Stimulated activated CD4-positive, alpha-beta T cell treated with anti-CD3 and anti-CD28 coated beads, TNF-alpha, amount 100 ng/mL, for 1 hour (primary cell): ENCODE data around the gene ATXN7L1.

ENCODE experiments used
- DNase-seq, 3 donors: peaks; one replicate each; pipeline ENCODE4 v3.0.0-alpha.2; 2020; ENCODE audit warnings: low read depth in 3 of 3, low spot score in 1 of 3

ATXN7L1 gene

GRCh38 chr7:105828141-105828540, 48.3 kb downstream of the ATXN7L1 start:
- no peak for DNase-seq

- no peak for DNase-seq
Measured at GRCh38 chr7:105827151-105827875, 49.1 kb downstream of the ATXN7L1 start.

GRCh38 chr7:105826143-105826542, 50.3 kb downstream of the ATXN7L1 start:
- no peak for DNase-seq

- DNase-seq, result no peak
Measured at GRCh38 chr7:105825371-105825770, 51.0 kb downstream of the ATXN7L1 start.

DNA sequence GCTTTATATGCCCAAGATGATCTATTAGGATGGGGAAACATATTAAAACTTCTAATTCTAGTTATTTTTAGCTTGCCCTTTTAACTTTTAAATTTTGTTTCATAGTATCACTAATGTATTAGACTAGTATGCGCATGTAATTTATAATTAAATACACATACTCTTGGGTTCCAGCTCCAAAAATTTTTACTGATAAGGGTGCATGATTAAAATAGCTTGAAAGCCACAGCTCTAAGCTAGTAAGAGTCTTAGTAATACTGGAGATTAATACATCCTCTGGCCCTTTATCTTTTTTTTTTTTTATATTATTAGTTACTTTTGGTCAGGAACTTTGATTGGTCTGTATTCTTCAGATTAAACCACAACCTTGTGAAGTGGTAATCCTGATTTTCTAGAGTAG, 53.6 kb downstream of the ATXN7L1 start:
- no peak for DNase-seq

DNA sequence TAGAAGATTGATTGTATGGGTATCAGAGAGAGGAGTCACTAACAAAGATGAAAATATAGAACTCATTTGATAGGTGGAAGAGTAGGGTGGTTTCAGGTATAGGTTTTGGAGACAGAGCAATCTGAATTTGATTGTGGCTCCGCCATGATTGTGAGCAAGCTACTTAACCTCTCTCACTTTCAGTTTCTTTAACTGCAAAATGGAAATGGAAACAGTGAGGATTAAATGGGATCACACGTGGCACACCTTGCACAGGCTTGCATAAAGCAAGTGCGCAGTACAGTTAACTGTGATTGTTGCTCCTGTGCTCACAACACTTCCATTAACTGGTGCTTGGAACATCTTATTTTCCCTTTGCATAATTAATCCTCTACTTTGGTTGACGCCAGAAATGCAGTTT, 54.9 kb downstream of the ATXN7L1 start:
- no peak for DNase-seq

GRCh38 chr7:105820363-105821066, 55.9 kb downstream of the ATXN7L1 start:
- no peak for DNase-seq

- no peak for DNase-seq
Measured at GRCh38 chr7:105819559-105819958, 56.8 kb downstream of the ATXN7L1 start.

GRCh38 chr7:105816954-105817615, 59.3 kb downstream of the ATXN7L1 start:
- no peak for DNase-seq

- no peak for DNase-seq
Measured at GRCh38 chr7:105816266-105816843, 60.0 kb downstream of the ATXN7L1 start.

GRCh38 chr7:105815576-105815975, 60.8 kb downstream of the ATXN7L1 start:
- no peak for DNase-seq

DNA sequence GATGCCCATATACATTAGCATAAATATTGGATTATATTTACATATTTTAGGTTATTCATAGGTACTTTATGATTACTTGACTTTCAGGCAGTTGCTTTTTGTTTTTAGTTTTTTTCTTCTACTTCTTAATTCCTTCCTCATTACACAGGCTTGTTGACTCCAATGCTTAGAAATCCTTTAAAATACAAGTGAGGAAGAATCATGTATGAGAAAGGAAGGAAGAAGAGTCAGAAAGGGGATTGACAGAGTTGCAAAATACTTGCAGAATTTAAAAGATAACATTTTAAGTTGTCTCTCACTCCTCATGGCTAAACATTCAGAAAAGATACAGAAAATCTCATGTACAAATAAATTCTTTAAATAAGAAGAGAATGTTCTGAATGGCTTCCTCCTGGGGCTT, 61.9 kb downstream of the ATXN7L1 start:
- no peak for DNase-seq

GRCh38 chr7:105811189-105811847, 65.1 kb downstream of the ATXN7L1 start:
- no peak for DNase-seq

GRCh38 chr7:105810556-105810955, 65.8 kb downstream of the ATXN7L1 start:
- no peak for DNase-seq

GRCh38 chr7:105808703-105809590, 67.5 kb downstream of the ATXN7L1 start:
- DNase-seq, result peak; percentile 22 to 60 (median 46)

GRCh38 chr7:105808209-105808608, 68.2 kb downstream of the ATXN7L1 start:
- no peak for DNase-seq

DNA sequence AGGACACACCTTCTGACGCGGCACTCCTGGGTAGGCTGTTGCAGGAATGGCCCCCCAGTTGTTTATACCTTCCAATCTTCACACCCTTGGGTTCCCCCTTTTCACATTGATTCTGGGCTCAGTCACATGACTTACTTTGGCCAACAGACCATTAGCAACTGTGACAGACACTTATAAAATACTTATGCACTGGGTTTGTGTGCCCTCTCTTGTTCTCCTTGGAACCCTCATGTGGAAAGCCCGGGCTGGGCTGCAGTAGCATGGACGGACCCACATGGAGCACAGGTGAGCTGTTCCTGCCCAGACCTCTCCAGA, 69.0 kb downstream of the ATXN7L1 start:
- no peak for DNase-seq

- DNase-seq, result peak; percentile 16 to 41 (median 26)
Measured at GRCh38 chr7:105806592-105807447, 69.6 kb downstream of the ATXN7L1 start.

GRCh38 chr7:105805447-105806019, 70.9 kb downstream of the ATXN7L1 start:
- DNase-seq, result no peak
